Activated CD4-positive, alpha-beta T cell treated with anti-CD3 and anti-CD28 coated beads, Interleukin-2, amount 50 U/mL, for 4 hours (primary cell): ENCODE results near the gene SUGCT.
A peak's percentile ranks its signal among the peaks of the same experiment; 100 is the strongest.
"Not testable (repeated sequence)": the region's sequence is repeated elsewhere in the genome, so short reads cannot be mapped to it uniquely, and the experiment has no call there.

Experiments
- DNase-seq, 2 experiments: peaks; one replicate each; pipeline ENCODE4 v3.0.0-alpha.2; 2020

SUGCT gene

GRCh38 chr7:40134428-40135316, at the start of gene SUGCT, which contains the start of gene MPLKIP:
Gene SUGCT, plus strand, starts transcription at chr7:40135005.
Gene MPLKIP, minus strand, starts transcription at chr7:40134622. Its CDS starts 55 bp downstream, at chr7:40134567.
- peak; percentile 82 to 83 for DNase-seq

- no peak for DNase-seq
Measured at GRCh38 chr7:40092182-40092581, 42.6 kb upstream of the SUGCT start.

- DNase-seq = no peak
Measured at GRCh38 chr7:40093631-40094350, 41.0 kb upstream of the SUGCT start.

GRCh38 chr7:40095230-40095629, 39.6 kb upstream of the SUGCT start:
- no peak for DNase-seq

GRCh38 chr7:40095695-40096327, 39.0 kb upstream of the SUGCT start:
- DNase-seq = no peak

- no peak for DNase-seq
Measured at GRCh38 chr7:40097728-40098127, 37.1 kb upstream of the SUGCT start.

- DNase-seq = no peak
Measured at GRCh38 chr7:40098810-40099209, 36.0 kb upstream of the SUGCT start.

- DNase-seq = no peak
Measured at GRCh38 chr7:40099837-40100236, 35.0 kb upstream of the SUGCT start.

GRCh38 chr7:40101201-40101600, 33.6 kb upstream of the SUGCT start:
- no peak for DNase-seq

- DNase-seq = no peak
Measured at GRCh38 chr7:40102897-40103296, 31.9 kb upstream of the SUGCT start.

- DNase-seq = no peak
Measured at GRCh38 chr7:40105879-40106473, 28.8 kb upstream of the SUGCT start.

GRCh38 chr7:40115936-40116335, 18.9 kb upstream of the SUGCT start:
- no peak for DNase-seq

GRCh38 chr7:40117199-40117598, 17.6 kb upstream of the SUGCT start:
- DNase-seq = not testable (repeated sequence)

GRCh38 chr7:40118201-40118600, 16.6 kb upstream of the SUGCT start:
- not testable (repeated sequence) for DNase-seq

GRCh38 chr7:40120020-40120419, 14.8 kb upstream of the SUGCT start:
- DNase-seq = no peak

- DNase-seq = not testable (repeated sequence)
Measured at GRCh38 chr7:40122100-40122939, 12.5 kb upstream of the SUGCT start.

- DNase-seq = no peak
Measured at GRCh38 chr7:40122940-40123254, 11.9 kb upstream of the SUGCT start.

GRCh38 chr7:40133561-40134427, 1.0 kb upstream of the SUGCT start:
- no peak for DNase-seq

- DNase-seq = no peak
Measured at GRCh38 chr7:40135317-40135610, 459 bp downstream of the SUGCT start.

GRCh38 chr7:40137563-40137962, 2.8 kb downstream of the SUGCT start:
- DNase-seq = no peak

- no peak for DNase-seq
Measured at GRCh38 chr7:40138973-40139372, 4.2 kb downstream of the SUGCT start.
